CD4-positive, alpha-beta T cell (primary cell): ENCODE data around the gene ENTPD7. TPM values are rescaled to one million over a fixed set of nuclear protein-coding genes. Genes with fewer than 3 reads are reported as not detected.

Source experiments
- ATAC-seq: fragments of 200-7000 bp; cut with Tn5 transposase; one replicate; pipeline ENCODE4 v1.10.0; 2022; ENCODE audit warnings: mild to moderate bottlenecking; ENCODE audit not compliant: poor library complexity
- CTCF ChIA-PET: fragments of 350-600 bp; sonication (Branson Sonifier 250); formaldehyde crosslinking; loops from one replicate; lab custom pipeline; 2021; ENCODE audit warnings: antibody characterized with exemption, inconsistent platforms; lab: Charles Lee
- POLR2A ChIA-PET: fragments of 350-600 bp; sonication (Branson Sonifier 250); formaldehyde crosslinking; loops from one replicate; lab custom pipeline; 2021; ENCODE audit warnings: antibody characterized with exemption, inconsistent platforms; lab: Charles Lee
- DNase-seq, 14 experiments: peaks; one replicate each; pipeline ENCODE4 v3.0.0-alpha.2; 2013 to 2020; ENCODE audit warnings: mixed read lengths in 2 of 14
- H3K27ac ChIP-seq, 2 donors: one replicate each; pipeline versions ENCODE4 v1.5.1 to v1.7.0; 2013; ENCODE audit warnings: low read length in 2 of 2, low read depth in 1 of 2, mild to moderate bottlenecking in 1 of 2
- H3K27me3 ChIP-seq, 2 experiments: 1 replicate in 1 of 2; 2 replicates in 1 of 2; pipeline versions ENCODE4 v1.6.1 to v1.7.0; 2013; ENCODE audit warnings: low read length in 2 of 2, control low read depth in 1 of 2, mild to moderate bottlenecking in 1 of 2, moderate library complexity in 1 of 2; ENCODE audit not compliant: insufficient read depth in 2 of 2, control insufficient read depth in 1 of 2
- H3K36me3 ChIP-seq: one replicate; pipeline ENCODE4 v1.6.1; 2013; ENCODE audit warnings: low read length, control low read depth; ENCODE audit not compliant: insufficient read depth
- H3K4me1 ChIP-seq: one replicate; pipeline ENCODE4 v1.6.1; 2013; ENCODE audit warnings: low read length, control low read depth; ENCODE audit not compliant: insufficient read depth
- H3K4me3 ChIP-seq: one replicate; pipeline ENCODE4 v1.5.1; 2013; ENCODE audit warnings: mild to moderate bottlenecking, low read length, moderate library complexity
- H3K9me3 ChIP-seq, 2 experiments: 1 replicate in 1 of 2; 2 replicates in 1 of 2; pipeline versions ENCODE4 v1.6.1 to v1.7.0; 2013; ENCODE audit warnings: low read length in 2 of 2, mild to moderate bottlenecking in 2 of 2, control low read depth in 1 of 2, moderate library complexity in 1 of 2; ENCODE audit not compliant: control insufficient read depth in 1 of 2, insufficient read depth in 1 of 2
- H3K27ac Mint-ChIP-seq: one replicate; pipeline ENCODE4 v1.8.0; 2020; ENCODE audit warnings: mixed read lengths
- H3K27me3 Mint-ChIP-seq: one replicate; pipeline ENCODE4 v1.8.0; 2021; ENCODE audit warnings: mixed read lengths
- H3K36me3 Mint-ChIP-seq: one replicate; pipeline ENCODE4 v1.8.0; 2021; ENCODE audit warnings: low read depth, mixed read lengths
- H3K4me1 Mint-ChIP-seq: one replicate; pipeline ENCODE4 v1.8.0; 2021; ENCODE audit warnings: low read depth, mixed read lengths
- H3K4me3 Mint-ChIP-seq: one replicate; pipeline ENCODE4 v1.8.0; 2020; ENCODE audit warnings: mild to moderate bottlenecking, mixed read lengths
- H3K9me3 Mint-ChIP-seq: one replicate; pipeline ENCODE4 v1.8.0; 2020; ENCODE audit warnings: mixed read lengths
- intact Hi-C, 2 experiments: fragments of 100-400 bp; cut with DNase I in 1 of 2; cut with micrococcal nuclease in 1 of 2; formaldehyde crosslinking; loops; one replicate each; pipeline versions ENCODE4 v1.15.1 to v1.9.0; 2023 to 2025; cut with DNase I, micrococcal nuclease
- total RNA-seq, 174 experiments: library from RNA in 2 of 174; stranded (reverse) in 2 of 174; gene quantifications; one replicate each; pipeline ENCODE4 v1.2.3 and lab custom pipeline; 2021 to 2026
- TF ChIP-seq, protein P1 (sequence below): fragments of 200-600 bp; IDR thresholded peaks from one replicate; pipeline ENCODE4 v1.8.0; 2022; ENCODE audit warnings: antibody characterized with exemption, mild to moderate bottlenecking

Gene ENTPD7
- total RNA-seq, 2 experiments from 2014 or later = 1.1 to 1.4 TPM

DNA sequence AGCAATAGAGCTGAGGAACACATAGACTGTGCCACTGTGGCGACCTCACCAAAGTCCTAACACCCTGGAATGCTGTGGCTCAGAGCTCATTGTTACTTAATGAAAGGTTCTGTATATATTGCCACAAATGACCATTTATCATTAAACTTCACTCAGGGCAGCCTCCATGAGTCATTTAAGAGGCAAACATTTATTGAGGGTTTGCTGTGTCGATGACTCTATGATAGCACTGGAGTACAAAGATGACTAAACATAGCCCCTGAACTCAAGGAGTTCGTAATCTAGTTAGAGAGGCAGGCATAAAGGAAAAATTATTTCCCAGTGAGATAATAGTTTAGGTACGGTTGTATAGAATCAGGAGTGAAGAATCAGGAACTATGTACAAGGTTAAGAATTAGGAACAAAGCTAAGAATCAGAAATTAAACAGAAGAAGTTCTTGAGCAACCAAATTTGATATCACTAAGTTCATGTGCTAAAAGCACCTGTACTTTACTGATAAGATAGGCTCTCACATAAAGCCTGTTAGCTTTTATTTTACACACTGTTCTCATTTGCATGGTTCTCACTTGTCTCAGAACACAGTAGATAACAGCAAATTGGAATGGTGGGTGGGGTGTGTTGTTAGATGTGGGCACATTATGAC lies 7.9 kb downstream of the ENTPD7 start:
- Histone ChIP-seq H3K36me3 (no peaks in the 10 kb centered on the region), H3K4me1 (no peaks in the 10 kb centered on the region), H3K27me3 (no peaks in the 10 kb centered on the region), H3K27ac (no peak overlapping the region), H3K9me3 (no peaks in the 10 kb centered on the region), H3K4me3 (no peak overlapping the region)
- Mint-ChIP-seq H3K4me3 (no peak overlapping the region), H3K9me3 (no peaks in the 10 kb centered on the region), H3K4me1 (no peaks in the 10 kb centered on the region), H3K27me3 (no peaks in the 10 kb centered on the region), H3K27ac (no peak overlapping the region), H3K36me3 (peaks cover 19% of the 10 kb centered on the region)
- DNase-seq (no peak), ATAC-seq (no peak)
- CTCF ChIA-PET = no interaction called here
- POLR2A ChIA-PET = no interaction called here
- TF ChIP-seq, protein P1, sequence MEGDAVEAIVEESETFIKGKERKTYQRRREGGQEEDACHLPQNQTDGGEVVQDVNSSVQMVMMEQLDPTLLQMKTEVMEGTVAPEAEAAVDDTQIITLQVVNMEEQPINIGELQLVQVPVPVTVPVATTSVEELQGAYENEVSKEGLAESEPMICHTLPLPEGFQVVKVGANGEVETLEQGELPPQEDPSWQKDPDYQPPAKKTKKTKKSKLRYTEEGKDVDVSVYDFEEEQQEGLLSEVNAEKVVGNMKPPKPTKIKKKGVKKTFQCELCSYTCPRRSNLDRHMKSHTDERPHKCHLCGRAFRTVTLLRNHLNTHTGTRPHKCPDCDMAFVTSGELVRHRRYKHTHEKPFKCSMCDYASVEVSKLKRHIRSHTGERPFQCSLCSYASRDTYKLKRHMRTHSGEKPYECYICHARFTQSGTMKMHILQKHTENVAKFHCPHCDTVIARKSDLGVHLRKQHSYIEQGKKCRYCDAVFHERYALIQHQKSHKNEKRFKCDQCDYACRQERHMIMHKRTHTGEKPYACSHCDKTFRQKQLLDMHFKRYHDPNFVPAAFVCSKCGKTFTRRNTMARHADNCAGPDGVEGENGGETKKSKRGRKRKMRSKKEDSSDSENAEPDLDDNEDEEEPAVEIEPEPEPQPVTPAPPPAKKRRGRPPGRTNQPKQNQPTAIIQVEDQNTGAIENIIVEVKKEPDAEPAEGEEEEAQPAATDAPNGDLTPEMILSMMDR = no peak
- intact Hi-C loops = no loop called here

DNA sequence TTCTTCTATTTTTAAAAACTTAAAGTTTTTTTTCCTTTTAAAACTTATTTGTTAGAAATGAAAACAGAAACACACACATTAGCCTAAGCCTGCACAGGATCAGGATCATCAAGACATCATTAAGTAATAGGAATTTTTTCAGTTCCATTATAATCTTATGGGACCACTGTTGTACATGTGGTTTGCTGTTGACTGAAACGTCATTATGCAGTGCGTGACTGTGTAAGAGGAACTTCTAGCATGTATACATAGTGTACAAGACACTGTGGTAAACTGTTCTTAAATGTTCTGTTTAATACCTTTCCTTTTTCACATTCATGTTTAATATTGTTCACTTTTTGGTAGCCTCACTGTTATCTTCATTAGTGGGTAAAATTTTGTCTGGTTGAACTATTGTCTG lies 12.1 kb downstream of the ENTPD7 start:
- H3K36me3 ChIP-seq = peaks cover 6% of the 10 kb centered on the region
- intact Hi-C loops = no loop called here
- ChIA-PET CTCF (interaction anchor here (1.6 kb wide), 1 partner anchor 10 kb away, joined by 3 read pairs; no protein-coding TSS in a partner anchor), POLR2A (interaction anchor here (0.7 kb wide), 1 partner anchor 12 kb away, joined by 3 read pairs; the partner anchor contains the start of gene ENTPD7)
- H3K4me1 ChIP-seq = no peaks in the 10 kb centered on the region
- no peak overlapping the region for H3K4me3 ChIP-seq
- TF ChIP-seq, protein P1 = no peak
- Mint-ChIP-seq H3K9me3 (no peaks in the 10 kb centered on the region), H3K4me3 (no peak overlapping the region), H3K4me1 (no peaks in the 10 kb centered on the region), H3K27ac (no peak overlapping the region), H3K27me3 (no peaks in the 10 kb centered on the region), H3K36me3 (peaks cover 10% of the 10 kb centered on the region)
- no peaks in the 10 kb centered on the region for H3K27me3 ChIP-seq
- DNase-seq (no peak), ATAC-seq (no peak)
- no peaks in the 10 kb centered on the region for H3K9me3 ChIP-seq
- H3K27ac ChIP-seq = no peak overlapping the region

DNA sequence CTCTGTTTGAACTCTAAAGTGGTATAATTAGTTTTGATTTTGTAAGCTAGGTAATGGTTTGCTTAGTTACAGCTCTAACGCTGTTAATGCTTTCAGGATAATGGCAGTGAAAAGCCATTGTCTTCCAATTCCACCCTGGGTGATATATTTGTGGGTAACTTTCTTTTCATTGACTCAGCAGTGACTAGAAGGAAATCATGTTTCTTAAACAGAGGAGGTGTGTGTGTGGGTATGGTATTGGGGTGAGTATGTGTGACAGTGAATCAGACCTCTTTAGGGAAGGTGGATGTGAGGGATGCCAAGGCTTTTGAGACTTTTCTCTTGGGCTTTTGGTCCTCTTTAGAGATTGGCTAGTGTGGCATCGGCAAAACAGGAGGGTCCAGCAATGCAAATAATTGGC lies 13.6 kb downstream of the ENTPD7 start:
- ChIA-PET CTCF (interaction anchor here (0.8 kb wide), 1 partner anchor 9 kb away, joined by 3 read pairs; no protein-coding TSS in a partner anchor), POLR2A (no interaction called here)
- H3K4me3 Mint-ChIP-seq = no peak overlapping the region
- no peak overlapping the region for H3K27ac Mint-ChIP-seq
- DNase-seq (no peak), ATAC-seq (no peak)
- Histone ChIP-seq H3K36me3 (peaks cover 6% of the 10 kb centered on the region), H3K4me3 (no peak overlapping the region), H3K27me3 (no peaks in the 10 kb centered on the region), H3K27ac (no peak overlapping the region), H3K4me1 (no peaks in the 10 kb centered on the region), H3K9me3 (no peaks in the 10 kb centered on the region)
- H3K9me3 Mint-ChIP-seq = no peaks in the 10 kb centered on the region
- intact Hi-C loops = no loop called here
- no peaks in the 10 kb centered on the region for H3K36me3 Mint-ChIP-seq
- no peaks in the 10 kb centered on the region for H3K27me3 Mint-ChIP-seq
- TF ChIP-seq, protein P1 = no peak
- H3K4me1 Mint-ChIP-seq = no peaks in the 10 kb centered on the region
